IMR-90 (cell line): ENCODE data around the gene NEXMIF. TPM values are rescaled to one million over a fixed set of nuclear protein-coding genes. Genes with fewer than 3 reads are reported as not detected.

Source experiments
- ATAC-seq: fragments of 200-7000 bp; cut with Tn5 transposase; 2 replicates; pipeline ENCODE4 v1.9.1; 2020; ENCODE audit warnings: low read depth, mild to moderate bottlenecking, moderate library complexity
- BruUV-seq: library from RNA; stranded (reverse); fragments of 400-500 nt; replicated peaks from 2 replicates; lab custom pipeline; 2021; lab: Mats Ljungman, UMichigan
- CTCF ChIA-PET: fragments of 300-600 bp; formaldehyde crosslinking; extraction: SDS; loops from one replicate; lab custom pipeline; 2021; ENCODE audit warnings: antibody characterized with exemption; lab: Yijun Ruan, JAX
- POLR2A ChIA-PET: fragments of 300-600 bp; sonication (Branson Sonifier 250); formaldehyde crosslinking; loops from one replicate; lab custom pipeline; 2022; ENCODE audit warnings: antibody characterized with exemption; ENCODE audit not compliant: unreplicated experiment; lab: Charles Lee
- DNase-seq: peaks from one replicate; pipeline ENCODE4 v3.0.0; 2013
- H2AFZ ChIP-seq: replicated peaks from 2 replicates; pipeline ENCODE3; 2013; ENCODE audit warnings: low read length, mild to moderate bottlenecking; ENCODE audit not compliant: poor library complexity
- H2AK5ac ChIP-seq: 2 replicates; pipeline ENCODE4 v1.6.1; 2013; ENCODE audit warnings: low read depth, low read length, inconsistent platforms
- H2AK9ac ChIP-seq: replicated peaks from 2 replicates; pipeline ENCODE3; 2013; ENCODE audit warnings: mild to moderate bottlenecking, low read depth, low read length, moderate library complexity; ENCODE audit not compliant: poor library complexity
- H2BK120ac ChIP-seq: 2 replicates; pipeline ENCODE4 v1.6.1; 2013; ENCODE audit warnings: low read depth, low read length, inconsistent platforms
- H2BK15ac ChIP-seq: 3 replicates; pipeline ENCODE4 v1.6.1; 2013; ENCODE audit warnings: low read depth, low read length, inconsistent platforms
- H2BK20ac ChIP-seq: 2 replicates; pipeline ENCODE4 v1.6.1; 2013; ENCODE audit warnings: low read depth, mild to moderate bottlenecking, inconsistent platforms, low read length, moderate library complexity
- H2BK5ac ChIP-seq: 2 replicates; pipeline ENCODE4 v1.6.1; 2013; ENCODE audit warnings: mild to moderate bottlenecking, low read depth, low read length, inconsistent platforms; ENCODE audit not compliant: poor library complexity, severe bottlenecking
- H3K14ac ChIP-seq: replicated peaks from 2 replicates; pipeline ENCODE4 v1.6.1; 2013; ENCODE audit warnings: low read depth, low read length, inconsistent platforms
- H3K18ac ChIP-seq: 2 replicates; pipeline ENCODE4 v1.6.1; 2013; ENCODE audit warnings: low read depth, low read length, control low read depth
- H3K23ac ChIP-seq: 2 replicates; pipeline ENCODE4 v1.6.1; 2013; ENCODE audit warnings: low read depth, low read length, inconsistent platforms
- H3K27ac ChIP-seq: 2 replicates; pipeline ENCODE4 v1.5.1; 2013; ENCODE audit warnings: mild to moderate bottlenecking, control low read depth, low read length; ENCODE audit not compliant: insufficient read depth
- H3K27me3 ChIP-seq: 2 replicates; pipeline ENCODE4 v1.6.1; 2013; ENCODE audit warnings: low read length; ENCODE audit not compliant: control insufficient read depth, insufficient read depth
- H3K36me3 ChIP-seq: 2 replicates; pipeline ENCODE4 v1.6.1; 2013; ENCODE audit warnings: low read length, mixed read lengths; ENCODE audit not compliant: control insufficient read depth, insufficient read depth
- H3K4ac ChIP-seq: 2 replicates; pipeline ENCODE4 v1.6.1; 2013; ENCODE audit warnings: low read depth, low read length, inconsistent platforms
- H3K4me1 ChIP-seq: 2 replicates; pipeline ENCODE4 v1.6.1; 2013; ENCODE audit warnings: low read length, mixed read lengths; ENCODE audit not compliant: control insufficient read depth, insufficient read depth
- H3K4me2 ChIP-seq: 2 replicates; pipeline ENCODE4 v1.6.1; 2013; ENCODE audit warnings: low read depth, mild to moderate bottlenecking, control low read depth, low read length, moderate library complexity
- H3K4me3 ChIP-seq: 2 replicates; pipeline ENCODE4 v1.5.1; 2013; ENCODE audit warnings: low read depth, mild to moderate bottlenecking, control low read depth, low read length, moderate library complexity; ENCODE audit not compliant: insufficient read depth
- H3K56ac ChIP-seq: 2 replicates; pipeline ENCODE4 v1.6.1; 2013; ENCODE audit warnings: low read length, inconsistent platforms; ENCODE audit not compliant: insufficient read depth; ENCODE audit errors: extremely low read depth
- H3K79me1 ChIP-seq, 2 experiments: 2 replicates each; pipeline ENCODE4 v1.6.1; 2013; ENCODE audit warnings: low read length in 2 of 2, inconsistent platforms in 1 of 2, low read depth in 1 of 2
- H3K9ac ChIP-seq: 2 replicates; pipeline ENCODE4 v1.6.1; 2013; ENCODE audit warnings: low read depth, low read length, control low read depth
- H3K9me1 ChIP-seq: 2 replicates; pipeline ENCODE4 v1.6.1; 2013; ENCODE audit warnings: low read length, inconsistent platforms; ENCODE audit not compliant: insufficient read depth
- H3K9me3 ChIP-seq: 2 replicates; pipeline ENCODE4 v1.6.1; 2013; ENCODE audit warnings: low read length; ENCODE audit not compliant: control insufficient read depth, insufficient read depth
- H4K20me1 ChIP-seq: 2 replicates; pipeline ENCODE4 v1.6.1; 2013; ENCODE audit warnings: low read length, inconsistent platforms; ENCODE audit not compliant: insufficient read depth
- H4K5ac ChIP-seq: 2 replicates; pipeline ENCODE4 v1.6.1; 2013; ENCODE audit warnings: mild to moderate bottlenecking, low read depth, low read length, control low read depth
- H4K8ac ChIP-seq, 2 experiments: 2 replicates each; pipeline ENCODE4 v1.6.1; 2013; ENCODE audit warnings: low read depth in 2 of 2, low read length in 2 of 2, control low read depth in 1 of 2, inconsistent platforms in 1 of 2
- H4K91ac ChIP-seq: 2 replicates; pipeline ENCODE4 v1.6.1; 2013; ENCODE audit warnings: low read depth, low read length, inconsistent platforms; ENCODE audit not compliant: insufficient read depth
- BHLHE40 ChIP-seq: fragments of 150-350 bp; IDR thresholded peaks from 2 replicates; pipeline ENCODE4 v1.6.1; 2016; ENCODE audit warnings: mild to moderate bottlenecking, low read depth, low read length
- CEBPB ChIP-seq: IDR thresholded peaks from 2 replicates; pipeline ENCODE4 v1.6.1; 2012; ENCODE audit warnings: low read depth, low read length, improper control_type of control experiment
- CHD1 ChIP-seq: IDR thresholded peaks from 2 replicates; pipeline ENCODE4 v1.6.1; 2012; ENCODE audit warnings: low read depth, low read length, improper control_type of control experiment
- CTCF ChIP-seq: conservative IDR thresholded peaks from 2 replicates; pipeline ENCODE4 v1.5.1; 2012; ENCODE audit warnings: mild to moderate bottlenecking, low read depth, low read length, improper control_type of control experiment
- FOS ChIP-seq: fragments of 150-350 bp; IDR thresholded peaks from 2 replicates; pipeline ENCODE4 v1.6.1; 2016; ENCODE audit warnings: low read depth, low read length
- MAFK ChIP-seq: IDR thresholded peaks from 2 replicates; pipeline ENCODE4 v1.6.1; 2012; ENCODE audit warnings: low read depth, low read length, improper control_type of control experiment
- MAZ ChIP-seq: IDR thresholded peaks from 2 replicates; pipeline ENCODE4 v1.6.1; 2012; ENCODE audit warnings: low read depth, mild to moderate bottlenecking, low read length, improper control_type of control experiment, moderate library complexity, borderline replicate concordance
- MXI1 ChIP-seq: IDR thresholded peaks from 2 replicates; pipeline ENCODE4 v1.6.1; 2012; ENCODE audit warnings: low read depth, mild to moderate bottlenecking, low read length, moderate library complexity, borderline replicate concordance
- NFE2L2 ChIP-seq: fragments of 150-350 bp; IDR thresholded peaks from 2 replicates; pipeline ENCODE4 v1.6.1; 2016; ENCODE audit warnings: low read depth, mild to moderate bottlenecking, low read length
- POLR2A ChIP-seq: IDR thresholded peaks from 2 replicates; pipeline ENCODE4 v1.6.1; 2012; ENCODE audit warnings: mild to moderate bottlenecking, low read depth, low read length
- RAD21 ChIP-seq: IDR thresholded peaks from 2 replicates; pipeline ENCODE4 v1.6.1; 2012; ENCODE audit warnings: low read length, improper control_type of control experiment
- RCOR1 ChIP-seq: IDR thresholded peaks from 2 replicates; pipeline ENCODE4 v1.6.1; 2012; ENCODE audit warnings: mild to moderate bottlenecking, low read length, improper control_type of control experiment; ENCODE audit not compliant: insufficient replicate concordance
- RFX5 ChIP-seq: IDR thresholded peaks from 2 replicates; pipeline ENCODE4 v1.8.0; 2012; ENCODE audit warnings: low read depth, mild to moderate bottlenecking, low read length, moderate library complexity
- SMC3 ChIP-seq: fragments of 150-350 bp; IDR thresholded peaks from 2 replicates; pipeline ENCODE4 v1.6.1; 2016; ENCODE audit warnings: low read depth, mild to moderate bottlenecking, antibody characterized with exemption, low read length, moderate library complexity
- WGBS, 2 experiments: methylation state at CpG; one replicate each; pipeline versions ENCODE4 v1.1.5 to v1.1.7; 2013; ENCODE audit warnings: missing lambda C conversion rate in 2 of 2; ENCODE audit not compliant: insufficient read length in 1 of 2; ENCODE audit errors: extremely low coverage in 2 of 2; 5-methylcytosine and 5-hydroxymethylcytosine counted together
- dilution Hi-C: fragments of 300-500 bp; cut with HindIII; formaldehyde crosslinking; loops from one replicate; pipeline ENCODE4 v1.14.3; 2018; ENCODE audit warnings: low sequenced_read_pairs; ENCODE audit not compliant: unreplicated experiment
- in situ Hi-C: fragments of 300-500 bp; cut with MboI; formaldehyde crosslinking; loops from 3 replicates; pipeline ENCODE4 v1.14.3; 2019; ENCODE audit warnings: low sequenced_read_pairs, inconsistent platforms, mixed read lengths
- intact Hi-C: fragments of 100-400 bp; cut with micrococcal nuclease; formaldehyde crosslinking; loops from 2 replicates; pipeline ENCODE4 v1.10.0; 2022
- polyA plus RNA-seq, 3 experiments: library from polyadenylated mRNA; depleted of rRNA; stranded (reverse); fragments of >200 nt; gene quantifications; 2 replicates each; pipeline ENCODE4 v1.2.3, GENCODE V29; 2012; ENCODE audit warnings: low replicate concordance in 1 of 3
- total RNA-seq: library from RNA; depleted of rRNA; stranded (reverse); fragments of >200 nt; gene quantifications from 2 replicates; pipeline ENCODE4 v1.2.3, GENCODE V29; 2012
- TF ChIP-seq, protein P1 (sequence below): fragments of 150-350 bp; IDR thresholded peaks from 2 replicates; pipeline ENCODE4 v1.6.1; 2017; ENCODE audit warnings: mild to moderate bottlenecking, antibody characterized with exemption, low read length, low read depth
- TF ChIP-seq, protein P2 (sequence below): fragments of 150-350 bp; IDR thresholded peaks from 2 replicates; pipeline ENCODE4 v1.6.1; 2016; ENCODE audit warnings: low read depth, mild to moderate bottlenecking, low read length, moderate library complexity, borderline replicate concordance

NEXMIF gene
- total and polyA plus RNA-seq, 2 of the 4 experiments (the other 2 are of a cell fraction), result not detected

DNA sequence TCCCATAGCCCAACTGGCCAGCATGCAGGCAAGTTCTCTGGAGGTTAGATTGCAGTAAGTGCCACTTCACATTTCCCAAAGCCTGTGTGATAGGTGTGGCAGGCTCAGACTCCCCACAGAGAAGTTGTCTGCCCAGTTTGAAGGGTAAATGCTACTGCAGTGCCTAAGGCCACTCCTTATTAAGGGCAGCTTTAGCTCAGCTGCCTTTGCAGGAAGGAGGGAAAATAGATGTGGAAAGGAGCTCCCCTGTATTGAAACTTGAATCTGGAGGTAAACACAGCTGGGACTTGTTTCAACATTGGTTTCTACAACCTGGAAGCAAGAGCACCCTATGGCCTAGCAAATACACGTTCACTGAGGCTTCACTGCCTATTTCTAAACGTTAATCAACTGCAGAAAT lies 22.4 kb downstream of the NEXMIF start:
- CTCF ChIA-PET, result no interaction called here

More for the DNA sequence above, 22.4 kb downstream of the NEXMIF start:
- Histone ChIP-seq H2BK15ac (no peak overlapping the region), H2BK20ac (no peak overlapping the region), H3K18ac (no peak overlapping the region), H3K79me1 (no peaks in the 10 kb centered on the region), H2BK120ac (no peak overlapping the region), H3K4me3 (no peak overlapping the region), H4K5ac (no peak overlapping the region), H3K14ac (no peak overlapping the region), H3K27me3 (0 out of 2 replicates have a peak, but pooled peaks cover 2% of the 10 kb centered on the region), H2AK5ac (no peak overlapping the region), H3K9me1 (no peaks in the 10 kb centered on the region), H4K91ac (no peak overlapping the region), H3K23ac (no peak overlapping the region), H4K8ac (no peak overlapping the region), H2AFZ (no peak overlapping the region), H3K9ac (no peak overlapping the region), H2BK5ac (no peak overlapping the region), H3K4ac (no peak overlapping the region), H3K4me2 (no peak overlapping the region), H3K36me3 (no peaks in the 10 kb centered on the region), H3K27ac (no peak overlapping the region), H3K56ac (no peak overlapping the region), H4K20me1 (no peaks in the 10 kb centered on the region), H3K9me3 (no peaks in the 10 kb centered on the region), H3K4me1 (no peaks in the 10 kb centered on the region), H2AK9ac (no peak overlapping the region)
- dilution Hi-C loops (no loop called here), intact Hi-C loops (no loop called here), in situ Hi-C loops (no loop called here)
- TF ChIP-seq SMC3 (no peak), POLR2A (no peak), CEBPB (no peak), RFX5 (no peak), FOS (no peak), MXI1 (no peak), RCOR1 (no peak), NFE2L2 (no peak), CTCF (no peak), MAFK (no peak), MAZ (no peak), BHLHE40 (no peak), CHD1 (no peak), RAD21 (no peak)
- TF ChIP-seq, protein P1, sequence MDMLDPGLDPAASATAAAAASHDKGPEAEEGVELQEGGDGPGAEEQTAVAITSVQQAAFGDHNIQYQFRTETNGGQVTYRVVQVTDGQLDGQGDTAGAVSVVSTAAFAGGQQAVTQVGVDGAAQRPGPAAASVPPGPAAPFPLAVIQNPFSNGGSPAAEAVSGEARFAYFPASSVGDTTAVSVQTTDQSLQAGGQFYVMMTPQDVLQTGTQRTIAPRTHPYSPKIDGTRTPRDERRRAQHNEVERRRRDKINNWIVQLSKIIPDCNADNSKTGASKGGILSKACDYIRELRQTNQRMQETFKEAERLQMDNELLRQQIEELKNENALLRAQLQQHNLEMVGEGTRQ, result no peak
- TF ChIP-seq, protein P2, sequence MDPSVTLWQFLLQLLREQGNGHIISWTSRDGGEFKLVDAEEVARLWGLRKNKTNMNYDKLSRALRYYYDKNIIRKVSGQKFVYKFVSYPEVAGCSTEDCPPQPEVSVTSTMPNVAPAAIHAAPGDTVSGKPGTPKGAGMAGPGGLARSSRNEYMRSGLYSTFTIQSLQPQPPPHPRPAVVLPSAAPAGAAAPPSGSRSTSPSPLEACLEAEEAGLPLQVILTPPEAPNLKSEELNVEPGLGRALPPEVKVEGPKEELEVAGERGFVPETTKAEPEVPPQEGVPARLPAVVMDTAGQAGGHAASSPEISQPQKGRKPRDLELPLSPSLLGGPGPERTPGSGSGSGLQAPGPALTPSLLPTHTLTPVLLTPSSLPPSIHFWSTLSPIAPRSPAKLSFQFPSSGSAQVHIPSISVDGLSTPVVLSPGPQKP, result no peak
- DNase-seq (no peak), ATAC-seq (no peak)
- no TSS peak for BruUV-seq
- POLR2A ChIA-PET, result no interaction called here
- WGBS, 2 experiments, result no CpG with 5 or more reads among the region's 2 CpGs
